ENCODE results near the gene NT5E. TPM values are rescaled to one million over a fixed set of nuclear protein-coding genes. Genes with fewer than 3 reads are reported as not detected.
"Not testable (repeated sequence)": the region's sequence is repeated elsewhere in the genome, so short reads cannot be mapped to it uniquely, and the experiment has no call there.

Gene NT5E
- total RNA-seq, 1 experiment from 2014 or later: 46.2 TPM

DNA sequence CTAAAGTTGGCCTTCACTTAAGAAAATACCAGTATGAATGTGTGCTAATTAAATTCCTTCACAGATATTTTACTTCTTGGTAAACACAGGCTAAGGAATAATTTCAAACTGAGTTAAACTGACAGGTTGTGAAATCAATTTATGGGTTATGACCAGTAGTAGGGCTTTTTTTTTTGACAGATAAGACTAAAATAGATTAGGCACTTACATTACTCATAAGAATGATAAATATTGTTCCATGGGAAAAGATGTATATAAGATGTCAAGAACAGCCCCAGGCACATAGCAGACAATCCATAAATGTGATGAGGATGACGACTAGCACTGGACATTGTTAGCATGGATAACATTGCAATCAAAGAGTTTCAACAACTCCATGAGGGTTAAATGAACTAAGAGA is 22.9 kb downstream of the NT5E start:
- in situ Hi-C loops (cut with HindIII; ENCODE audit: low pct_unique_long_range_greater_than_20kb, low sequenced_read_pairs): no loop called here
- no peak for DNase-seq (ENCODE audit: low read depth)

DNA sequence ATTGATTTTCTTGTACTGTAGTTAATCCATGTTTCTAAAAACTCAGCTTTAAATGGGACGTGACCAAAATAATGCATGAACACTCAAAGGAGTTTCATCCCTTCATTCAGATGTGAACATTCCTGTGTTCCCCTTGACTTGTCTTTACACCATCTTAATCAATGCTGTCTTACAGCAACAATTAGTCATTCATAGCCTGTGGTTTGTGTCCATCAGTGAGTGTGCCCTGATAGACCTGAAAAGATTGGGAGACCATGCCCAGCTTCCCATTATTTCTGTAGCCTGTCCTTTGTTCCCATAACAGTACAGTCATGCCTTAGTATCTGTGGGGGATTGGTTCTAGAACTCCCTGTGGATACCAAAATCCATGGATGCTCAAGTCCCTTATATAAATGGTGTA is 23.9 kb downstream of the NT5E start:
- in situ Hi-C loops (cut with HindIII; ENCODE audit: low pct_unique_long_range_greater_than_20kb, low sequenced_read_pairs): no loop called here
- DNase-seq (ENCODE audit: low read depth): no peak

DNA sequence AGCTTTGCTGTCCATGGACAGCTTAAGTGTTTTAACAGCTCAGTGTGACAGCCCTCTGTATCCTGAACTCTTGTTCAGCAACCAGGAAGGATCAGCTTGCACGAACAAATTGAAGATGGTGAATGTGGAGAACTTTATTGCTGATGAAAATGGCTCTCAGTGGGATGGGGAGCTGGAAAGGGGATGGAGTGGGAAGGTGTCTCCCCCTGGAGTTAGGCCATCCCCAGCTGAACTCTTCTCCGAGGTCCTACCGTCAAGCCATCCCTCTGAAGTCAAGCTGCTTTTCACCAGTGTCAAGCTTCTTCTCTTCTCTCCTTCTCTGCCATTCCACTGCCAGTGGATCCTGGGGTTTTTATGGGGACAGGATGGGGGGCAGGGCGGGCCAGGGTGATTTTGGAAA is 26.6 kb downstream of the NT5E start:
- no peak for DNase-seq (ENCODE audit: low read depth)
- in situ Hi-C loops (cut with HindIII; ENCODE audit: low pct_unique_long_range_greater_than_20kb, low sequenced_read_pairs): no loop called here

DNA sequence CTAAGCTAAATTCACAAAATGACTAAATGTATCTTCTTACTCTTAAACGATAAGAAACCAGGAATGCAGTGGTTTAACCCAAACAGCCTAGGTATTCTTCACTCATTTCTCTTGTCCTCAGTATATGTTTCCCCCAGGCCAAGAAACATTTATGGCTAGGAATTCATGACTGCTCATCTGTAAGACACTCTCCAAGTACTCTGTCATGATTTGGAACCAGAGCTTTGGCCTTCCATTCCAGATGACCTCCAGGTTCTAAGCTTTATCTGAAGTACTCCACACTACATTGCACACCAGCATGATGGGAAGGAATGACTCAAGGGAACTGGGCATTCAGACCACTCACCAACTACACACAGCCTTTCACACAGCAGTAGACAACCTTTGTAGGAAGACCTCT is 29.3 kb downstream of the NT5E start:
- in situ Hi-C loops (cut with HindIII; ENCODE audit: low pct_unique_long_range_greater_than_20kb, low sequenced_read_pairs): no loop called here
- DNase-seq (ENCODE audit: low read depth): no peak

GRCh38 chr6:85482206-85482904 is 32.5 kb downstream of the NT5E start:
- in situ Hi-C loops (cut with HindIII; ENCODE audit: low pct_unique_long_range_greater_than_20kb, low sequenced_read_pairs): no loop called here
- DNase-seq (ENCODE audit: low read depth): no peak

DNA sequence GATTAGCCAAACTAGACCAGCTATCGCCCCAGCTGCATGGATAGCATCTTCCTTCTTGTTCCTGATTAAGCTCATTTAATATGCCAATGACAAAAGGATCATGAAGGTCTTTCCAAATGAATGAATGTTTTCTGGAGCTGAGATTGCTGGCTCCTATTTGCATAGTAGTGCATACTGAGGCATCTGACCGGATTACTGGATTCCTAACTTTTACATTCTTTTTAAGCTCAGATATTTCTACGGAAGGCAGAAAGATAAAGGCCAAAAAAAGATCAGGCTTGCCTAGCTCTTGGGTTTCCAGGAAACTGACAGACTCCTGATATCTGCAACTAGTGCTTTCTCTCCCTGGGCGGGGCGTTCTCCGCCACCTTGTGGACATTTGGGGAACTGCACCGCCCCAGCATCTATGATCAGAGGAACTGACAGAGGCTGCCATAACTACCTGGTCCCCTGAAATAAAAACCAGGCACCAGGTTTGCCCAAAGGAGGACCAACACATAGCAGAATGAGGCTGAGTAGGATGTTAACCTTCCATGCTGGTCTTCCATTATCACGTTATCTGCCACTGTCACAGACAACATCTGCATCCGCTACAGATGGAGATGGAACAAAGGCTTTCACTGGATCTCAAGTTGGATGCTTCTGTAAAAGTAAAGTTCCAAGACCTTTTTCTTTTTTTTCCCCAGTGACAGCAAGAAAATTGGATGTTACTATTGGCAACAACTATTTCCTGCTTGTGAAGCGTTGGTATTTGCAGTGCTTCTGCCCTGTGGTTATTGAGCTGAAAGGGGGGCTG is 33.2 kb downstream of the NT5E start:
- DNase-seq (ENCODE audit: low read depth): peak; percentile 67

GRCh38 chr6:85483846-85484245 is 34.0 kb downstream of the NT5E start:
- no peak for DNase-seq (ENCODE audit: low read depth)
- in situ Hi-C loops (cut with HindIII; ENCODE audit: low pct_unique_long_range_greater_than_20kb, low sequenced_read_pairs): no loop called here

More for the DNA sequence above, 33.2 kb downstream of the NT5E start:
- in situ Hi-C loops (cut with HindIII; ENCODE audit: low pct_unique_long_range_greater_than_20kb, low sequenced_read_pairs): no loop called here

DNA sequence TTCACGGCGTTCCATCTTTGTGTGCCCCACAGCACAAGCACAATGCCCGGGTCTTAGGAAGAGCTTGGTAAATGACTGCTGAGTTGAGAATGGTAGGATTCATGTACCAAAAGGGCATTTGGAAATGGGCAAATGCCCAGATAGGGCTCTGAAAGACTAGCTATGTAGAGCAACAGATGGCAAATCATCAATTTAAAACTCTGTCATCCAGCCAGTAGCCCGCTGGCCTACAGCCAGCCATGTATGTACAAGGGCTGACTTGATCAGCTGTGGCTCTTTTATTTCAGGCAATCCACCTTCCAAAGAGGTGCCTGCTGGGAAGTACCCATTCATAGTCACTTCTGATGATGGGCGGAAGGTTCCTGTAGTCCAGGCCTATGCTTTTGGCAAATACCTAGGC is 35.1 kb downstream of the NT5E start:
- in situ Hi-C loops (cut with HindIII; ENCODE audit: low pct_unique_long_range_greater_than_20kb, low sequenced_read_pairs): no loop called here

DNA sequence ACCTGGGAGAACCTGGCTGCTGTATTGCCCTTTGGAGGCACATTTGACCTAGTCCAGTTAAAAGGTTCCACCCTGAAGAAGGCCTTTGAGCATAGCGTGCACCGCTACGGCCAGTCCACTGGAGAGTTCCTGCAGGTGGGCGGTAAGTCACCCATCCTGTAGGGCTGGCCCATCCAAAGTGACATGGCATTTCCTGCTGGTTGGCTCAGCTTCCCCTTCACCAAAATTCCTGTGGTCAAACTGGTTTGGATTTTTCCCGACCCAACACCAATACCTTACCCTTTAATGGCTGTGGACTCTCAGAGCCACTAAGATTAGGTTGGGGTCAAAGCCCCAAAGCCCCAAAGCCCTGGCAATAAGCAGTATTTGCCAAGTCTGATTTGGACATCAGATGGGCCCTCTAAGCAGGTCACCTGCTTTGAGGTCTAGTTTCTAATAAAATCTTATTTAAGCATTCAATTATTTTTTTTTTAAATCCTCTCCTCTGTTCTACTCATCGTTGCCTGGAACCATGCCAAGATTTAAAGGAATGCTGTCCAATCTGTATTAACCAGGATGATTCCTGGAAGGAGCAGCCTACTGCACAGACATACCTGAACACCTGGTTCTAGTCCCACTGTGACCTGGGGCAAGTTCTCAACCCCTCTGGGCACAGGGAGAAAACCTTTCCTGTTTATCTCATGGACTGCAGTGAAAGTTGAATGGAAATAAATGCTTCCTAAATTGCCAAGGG is 40.8 kb downstream of the NT5E start:
- no peak for DNase-seq (ENCODE audit: low read depth)
- in situ Hi-C loops (cut with HindIII; ENCODE audit: low pct_unique_long_range_greater_than_20kb, low sequenced_read_pairs): no loop called here

More for the DNA sequence above, 35.1 kb downstream of the NT5E start:
- DNase-seq (ENCODE audit: low read depth): no peak

DNA sequence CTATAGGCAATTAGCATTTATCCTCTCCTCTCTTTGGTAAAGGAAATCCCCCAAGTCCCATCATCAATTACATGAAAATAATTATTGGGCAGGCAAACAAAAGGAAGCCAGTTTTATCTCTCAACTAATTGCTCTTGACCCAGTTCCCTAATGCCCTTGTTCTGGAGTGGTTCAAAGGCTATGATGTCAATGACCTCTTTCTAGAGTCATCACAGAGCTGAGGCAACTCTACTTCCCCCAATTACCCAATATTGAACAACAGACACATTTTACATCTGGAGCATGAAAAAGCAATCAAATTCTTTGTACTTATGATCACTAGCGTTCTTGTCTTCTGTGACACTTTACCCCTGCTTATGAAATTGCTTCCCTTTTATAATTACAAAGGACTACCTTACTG is 43.5 kb downstream of the NT5E start:
- in situ Hi-C loops (cut with HindIII; ENCODE audit: low pct_unique_long_range_greater_than_20kb, low sequenced_read_pairs): no loop called here
- DNase-seq (ENCODE audit: low read depth): no peak

DNA sequence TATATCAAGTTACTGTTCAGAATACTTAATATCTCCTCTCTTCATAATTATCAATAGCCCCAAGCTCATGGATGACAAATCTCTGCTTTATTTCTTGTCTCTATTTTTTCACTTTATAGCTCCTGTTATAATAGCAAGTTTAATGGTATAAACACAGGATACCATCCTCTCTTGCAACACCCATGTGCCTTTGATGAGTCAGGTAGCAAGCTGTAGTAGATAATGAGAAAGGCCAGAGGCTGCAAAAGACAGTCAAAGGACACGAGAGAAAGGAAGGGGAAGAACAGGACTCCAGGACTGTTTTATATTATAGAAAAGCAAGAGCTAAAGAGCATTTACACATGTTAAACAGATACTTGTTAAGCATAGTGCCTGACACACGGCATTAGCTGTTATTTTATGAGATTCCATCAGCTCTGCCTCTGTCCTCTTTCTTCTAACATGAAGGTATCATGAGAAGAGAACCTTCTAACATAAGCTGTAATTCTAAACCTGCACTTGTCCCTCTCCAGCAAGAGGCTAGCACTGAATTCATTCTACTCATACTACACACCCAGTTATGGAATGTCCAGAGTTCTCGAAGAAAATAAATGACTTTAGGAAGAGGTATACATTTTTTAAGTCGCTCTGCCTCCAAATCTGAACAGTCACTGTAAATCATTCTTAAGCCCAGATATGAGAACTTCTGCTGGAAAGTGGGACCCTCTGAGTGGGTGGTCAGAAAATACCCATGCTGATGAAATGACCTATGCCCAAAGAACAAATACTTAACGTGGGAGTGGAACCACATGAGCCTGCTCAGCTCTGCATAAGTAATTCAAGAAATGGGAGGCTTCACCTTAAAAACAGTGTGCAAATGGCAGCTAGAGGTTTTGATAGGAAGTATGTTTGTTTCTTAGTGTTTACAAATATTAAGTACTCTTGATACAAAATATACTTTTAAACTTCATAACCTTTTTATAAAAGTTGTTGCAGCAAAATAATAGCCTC is 45.0 kb downstream of the NT5E start:
- DNase-seq (ENCODE audit: low read depth): no peak
- in situ Hi-C loops (cut with HindIII; ENCODE audit: low pct_unique_long_range_greater_than_20kb, low sequenced_read_pairs): no loop called here

DNA sequence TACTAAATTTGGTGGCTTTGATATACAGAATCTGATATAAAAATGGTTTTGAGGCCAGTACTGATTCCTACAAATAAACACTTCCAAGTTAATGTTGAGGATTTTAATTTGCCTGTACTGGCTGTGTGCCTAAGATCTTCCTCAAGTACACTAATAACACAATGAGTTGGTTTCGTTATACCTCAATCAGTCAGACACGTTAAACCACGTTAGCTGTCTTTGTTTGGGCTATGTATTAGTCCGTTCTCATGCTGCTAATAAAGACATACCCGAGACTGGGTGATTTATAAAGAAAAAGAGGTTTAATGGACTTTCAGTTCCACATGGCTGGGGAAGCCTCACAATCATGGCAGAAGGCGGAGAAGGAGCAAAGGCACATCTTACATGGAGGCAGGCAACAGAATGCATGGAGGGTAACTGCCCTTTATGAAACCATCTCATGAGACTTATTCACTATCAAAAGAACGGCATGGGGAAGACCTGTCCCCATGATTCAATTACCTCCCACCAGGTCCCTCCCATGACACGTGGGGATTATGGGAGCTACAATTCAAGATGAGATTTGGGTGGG is 46.2 kb downstream of the NT5E start:
- no peak for DNase-seq (ENCODE audit: low read depth)
- in situ Hi-C loops (cut with HindIII; ENCODE audit: low pct_unique_long_range_greater_than_20kb, low sequenced_read_pairs): no loop called here

DNA sequence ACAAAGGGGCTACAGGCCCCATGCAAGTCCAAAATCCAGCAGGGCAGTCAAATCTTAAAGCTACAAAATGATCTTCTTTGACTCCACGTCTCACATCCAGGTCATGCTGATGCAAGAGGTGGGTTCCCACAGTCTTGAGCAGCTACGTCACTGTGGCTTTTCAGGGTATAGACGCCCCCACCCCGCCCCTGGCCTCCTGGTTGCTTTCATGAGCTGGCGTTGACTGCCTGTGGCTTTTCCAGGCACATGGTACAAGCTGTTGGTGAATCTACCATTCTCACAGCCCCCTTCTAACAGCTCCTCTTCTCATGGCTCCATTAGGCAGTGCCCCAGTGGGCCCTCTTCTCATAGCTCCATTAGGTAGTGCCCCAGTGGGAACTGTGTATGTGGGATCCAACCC is 47.0 kb downstream of the NT5E start:
- in situ Hi-C loops (cut with HindIII; ENCODE audit: low pct_unique_long_range_greater_than_20kb, low sequenced_read_pairs): no loop called here
- no peak for DNase-seq (ENCODE audit: low read depth)

DNA sequence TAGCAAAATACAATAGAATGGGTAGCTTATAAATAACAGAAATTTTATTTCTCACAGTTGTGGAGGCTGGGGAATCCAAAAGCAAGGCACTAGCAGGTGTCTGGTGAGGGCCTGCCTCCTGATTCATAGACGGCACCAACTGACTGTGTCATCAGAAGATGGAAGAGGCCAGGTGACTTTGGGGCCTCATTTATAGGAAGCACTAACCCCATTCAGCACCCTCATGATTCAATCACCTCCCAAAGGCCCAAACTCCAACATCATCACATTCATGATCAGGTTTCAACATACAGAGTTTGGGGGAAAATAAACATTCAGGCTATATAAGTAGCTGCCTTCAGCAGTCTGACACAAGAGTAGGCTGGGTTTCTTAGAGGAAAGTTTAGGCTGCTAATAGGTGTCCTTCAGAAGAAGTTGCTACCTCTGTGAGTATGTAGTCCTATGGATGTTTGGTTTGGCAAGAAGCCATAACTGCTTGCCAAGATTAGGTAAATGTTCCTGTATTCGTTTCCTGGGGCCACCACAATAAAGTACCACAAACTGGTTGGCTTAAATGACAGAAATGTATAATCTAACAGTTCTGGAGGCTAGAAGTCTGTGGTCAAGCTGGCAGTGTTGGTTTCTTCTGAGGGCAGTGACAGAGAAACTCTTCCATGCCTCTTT is 48.8 kb downstream of the NT5E start:
- DNase-seq (ENCODE audit: low read depth): peak; percentile 65
- in situ Hi-C loops (cut with HindIII; ENCODE audit: low pct_unique_long_range_greater_than_20kb, low sequenced_read_pairs): no loop called here

DNA sequence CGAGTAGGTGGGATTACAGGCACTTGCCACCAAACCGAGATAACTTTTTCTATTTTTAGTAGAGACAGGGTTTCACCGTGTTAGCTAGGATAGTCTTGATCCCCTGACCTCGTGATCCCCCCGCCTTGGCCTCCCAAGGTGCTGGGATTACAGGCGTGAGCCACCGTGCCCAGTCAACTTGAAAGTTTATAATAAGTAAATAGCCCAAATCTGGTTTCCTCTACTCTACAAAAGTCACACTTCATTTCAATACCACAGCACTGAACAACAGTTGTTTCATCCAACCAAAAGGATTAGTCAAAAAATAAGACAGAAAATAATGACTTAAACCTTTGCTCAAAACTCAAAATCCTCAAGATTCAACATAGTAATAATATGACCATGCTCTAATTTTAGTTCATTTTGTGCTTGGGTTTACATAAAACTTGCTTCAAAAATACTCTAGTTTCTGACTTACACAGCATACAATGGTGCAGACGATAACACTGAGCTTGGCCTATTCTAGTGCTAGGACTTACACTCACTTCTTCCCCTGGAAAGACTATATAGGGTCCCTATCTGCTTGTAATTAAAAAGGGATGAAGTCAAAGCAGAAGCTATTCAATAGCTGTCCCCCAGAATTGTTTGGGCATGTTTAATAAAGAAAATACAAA is 56.7 kb downstream of the NT5E start:
- in situ Hi-C loops (cut with HindIII; ENCODE audit: low pct_unique_long_range_greater_than_20kb, low sequenced_read_pairs): no loop called here

GRCh38 chr6:85516168-85516567 is 66.3 kb downstream of the NT5E start:
- DNase-seq (ENCODE audit: low read depth): no peak
- in situ Hi-C loops (cut with HindIII; ENCODE audit: low pct_unique_long_range_greater_than_20kb, low sequenced_read_pairs): no loop called here

More for the DNA sequence above, 56.7 kb downstream of the NT5E start:
- no peak for DNase-seq (ENCODE audit: low read depth)

DNA sequence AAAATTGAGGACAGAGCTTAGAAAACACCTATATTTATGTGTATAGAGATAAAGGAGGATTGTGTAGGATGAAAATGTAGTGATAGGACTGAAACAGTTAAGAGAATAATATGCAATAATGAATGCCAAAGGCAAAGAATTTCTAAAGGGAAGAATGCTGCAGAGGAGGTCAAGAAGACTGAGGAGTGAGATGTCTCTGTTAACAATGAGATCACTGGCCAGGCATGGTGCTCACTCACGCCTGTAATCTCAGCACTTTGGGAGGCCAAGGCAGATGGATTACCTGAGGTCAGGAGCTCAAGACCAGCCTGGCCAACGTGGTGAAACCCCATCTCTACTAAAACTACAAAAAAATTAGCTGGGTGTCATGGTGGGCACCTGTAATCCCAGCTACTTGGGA is 74.4 kb downstream of the NT5E start:
- DNase-seq (ENCODE audit: low read depth); in situ Hi-C loops (cut with HindIII; ENCODE audit: low pct_unique_long_range_greater_than_20kb, low sequenced_read_pairs): not testable (repeated sequence)

Data from Caki2 (cell line).